Stomach (tissue), 9 donors: Measurements from ENCODE around the gene PRXL2B. TPM values are rescaled to one million over a fixed set of nuclear protein-coding genes. Genes with fewer than 3 reads are reported as not detected.

Experiments used
- DNase-seq, 2 donors: peaks; one replicate each; pipeline versions ENCODE4 v3.0.0 to v3.0.0-alpha.2; 2013 to 2019
- H3K27ac ChIP-seq, 5 donors: fragments of 200-600 bp in 4 of 5; sonication (generic) in 4 of 5; one replicate each; pipeline ENCODE4 v1.5.1; 2013 to 2019; ENCODE audit warnings: mild to moderate bottlenecking in 1 of 5, moderate library complexity in 1 of 5
- H3K27me3 ChIP-seq, 3 donors: fragments of 200-600 bp; sonication (generic); one replicate each; pipeline ENCODE4 v1.5.1; 2017 to 2019; ENCODE audit warnings: mixed run types in 1 of 3
- H3K36me3 ChIP-seq, 4 donors: fragments of 200-600 bp; sonication (generic); 1 replicate in 3 of 4; 2 replicates in 1 of 4; pipeline ENCODE4 v1.5.1; 2016 to 2019
- H3K4me1 ChIP-seq, 4 donors: fragments of 200-600 bp; sonication (generic); one replicate each; pipeline ENCODE4 v1.5.1; 2016 to 2019
- H3K4me3 ChIP-seq, 4 donors: fragments of 200-600 bp; sonication (generic) in 3 of 4; one replicate each; pipeline ENCODE4 v1.5.1; 2016 to 2019; ENCODE audit warnings: mild to moderate bottlenecking in 1 of 4
- H3K9me3 ChIP-seq, 4 donors: fragments of 200-600 bp; sonication (generic); one replicate each; pipeline ENCODE4 v1.5.1; 2016 to 2019
- CTCF ChIP-seq, 7 experiments: fragments of 450-650 bp in 4 of 7; fragments of 200-600 bp in 3 of 7; sonication (generic) in 3 of 7; IDR thresholded peaks; one replicate each; pipeline ENCODE4 v1.5.1; 2016 to 2019; ENCODE audit warnings: antibody characterized with exemption in 7 of 7, control low read depth in 2 of 7, mild to moderate bottlenecking in 1 of 7
- EP300 ChIP-seq: sonication (generic); formaldehyde crosslinking; IDR thresholded peaks from one replicate; pipeline ENCODE4 v1.6.1; 2017; ENCODE audit warnings: antibody characterized with exemption
- POLR2A ChIP-seq, 4 donors: fragments of 450-650 bp; IDR thresholded peaks; one replicate each; pipeline ENCODE4 v1.6.1; 2016; ENCODE audit warnings: antibody characterized with exemption in 4 of 4, control low read depth in 2 of 4, mild to moderate bottlenecking in 1 of 4, moderate library complexity in 1 of 4
- POLR2AphosphoS5 ChIP-seq, 3 donors: sonication (generic); formaldehyde crosslinking; IDR thresholded peaks; one replicate each; pipeline ENCODE4 v1.6.1; 2016; ENCODE audit warnings: antibody characterized with exemption in 3 of 3
- WGBS, 5 donors: extraction: QIAGEN DNeasy Blood & Tissue Kit in 3 of 5; methylation state at CpG; one replicate each; pipeline versions ENCODE4 v1.1.5 to v1.1.7; 2013 to 2018; 5-methylcytosine and 5-hydroxymethylcytosine counted together
- intact Hi-C: fragments of 100-400 bp; cut with DNase I; formaldehyde crosslinking; loops from one replicate; pipeline ENCODE4 v1.15.1; 2023; ENCODE audit warnings: low total_unique reads
- polyA plus RNA-seq, 3 donors: library from polyadenylated mRNA; stranded (reverse); fragments of 200-250 nt; gene quantifications; one replicate each; pipeline ENCODE4 v1.2.3, GENCODE V29; 2013
- total RNA-seq, 5 donors: library from RNA; depleted of rRNA; stranded (reverse); fragments of >200 nt; gene quantifications; one replicate each; pipeline versions ENCODE4 v1.1.0 to v1.2.3, GENCODE V29; 2014 to 2016
- donor health status: healthy with polysubstance abuse.
- donor health status: Bipolar disorder and iron deficiency.
- donor health status: healthy.

Gene PRXL2B
- total and polyA plus RNA-seq, 8 donors: 8.5 to 668 (median 21.0) TPM

GRCh38 chr1:2582391-2582790 is 4.2 kb upstream of the PRXL2B start:
- intact Hi-C loops: loop anchor here (10.0 kb wide), 1 partner anchor 62 kb away; no protein-coding TSS in a partner anchor
- Histone ChIP-seq H3K27ac (no peak overlapping the region), H3K9me3 (no peaks in the 10 kb centered on the region), H3K4me1 (peaks cover 23 to 49% (median 47%) of the 10 kb centered on the region in 4 donors), H3K36me3 (no peaks in the 10 kb centered on the region), H3K27me3 (peaks cover 0 to 11% (median 0%) of the 10 kb centered on the region in 3 donors), H3K4me3 (no peak overlapping the region)
- WGBS, 5 donors: 75 to 85% (median 83%) methylated on average over 7 of the region's 7 CpGs
- TF ChIP-seq EP300: no peak
- TF ChIP-seq CTCF (IDR thresholded peaks at IDR 0.05): no peak
- no peak for TF ChIP-seq POLR2AphosphoS5 (IDR thresholded peaks at IDR 0.05)
- TF ChIP-seq POLR2A (IDR thresholded peaks at IDR 0.05): no peak
- no peak for DNase-seq

DNA sequence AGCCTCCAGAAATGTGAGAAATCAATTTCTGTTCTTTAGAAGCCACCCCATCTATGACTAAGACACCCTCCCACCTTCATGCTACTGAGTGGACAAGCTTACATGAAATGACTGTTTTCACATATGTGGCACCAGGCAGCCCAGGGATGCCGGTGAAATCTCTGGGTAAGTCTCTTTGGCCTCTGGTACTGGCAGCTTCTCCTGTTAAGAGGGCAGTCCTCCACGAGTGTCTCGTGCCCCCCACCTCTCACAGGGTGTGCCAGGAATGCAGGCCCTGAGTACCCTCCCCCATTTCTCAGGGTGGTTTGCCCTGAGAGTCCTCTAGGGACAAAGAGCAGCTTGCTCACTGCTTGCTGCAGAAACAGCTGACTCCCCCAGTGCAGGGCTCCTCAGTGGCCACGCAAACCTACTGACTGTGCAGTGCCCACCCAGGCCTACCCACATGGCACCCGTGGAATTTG is 3.2 kb upstream of the PRXL2B start:
- no peaks in the 10 kb centered on the region for H3K9me3 ChIP-seq
- no peaks in the 10 kb centered on the region for H3K36me3 ChIP-seq
- TF ChIP-seq CTCF (IDR thresholded peaks at IDR 0.05) (no peak), POLR2AphosphoS5 (IDR thresholded peaks at IDR 0.05) (no peak), POLR2A (IDR thresholded peaks at IDR 0.05) (no peak), EP300 (no peak)
- peaks cover 0 to 2% (median 0%) of the 10 kb centered on the region in 3 donors for H3K27me3 ChIP-seq
- H3K4me3 ChIP-seq: no peak overlapping the region
- DNase-seq: no peak
- H3K27ac ChIP-seq: peak overlapping the region in 1 of 5 donors; percentile 99
- WGBS, 5 donors: 58 to 81% (median 62%) methylated on average over 4 to 5 of the region's 5 CpGs
- H3K4me1 ChIP-seq: peaks cover 27 to 49% (median 47%) of the 10 kb centered on the region in 4 donors
- intact Hi-C loops: loop anchor here (10.0 kb wide), 1 partner anchor 61 kb away; no protein-coding TSS in a partner anchor

DNA sequence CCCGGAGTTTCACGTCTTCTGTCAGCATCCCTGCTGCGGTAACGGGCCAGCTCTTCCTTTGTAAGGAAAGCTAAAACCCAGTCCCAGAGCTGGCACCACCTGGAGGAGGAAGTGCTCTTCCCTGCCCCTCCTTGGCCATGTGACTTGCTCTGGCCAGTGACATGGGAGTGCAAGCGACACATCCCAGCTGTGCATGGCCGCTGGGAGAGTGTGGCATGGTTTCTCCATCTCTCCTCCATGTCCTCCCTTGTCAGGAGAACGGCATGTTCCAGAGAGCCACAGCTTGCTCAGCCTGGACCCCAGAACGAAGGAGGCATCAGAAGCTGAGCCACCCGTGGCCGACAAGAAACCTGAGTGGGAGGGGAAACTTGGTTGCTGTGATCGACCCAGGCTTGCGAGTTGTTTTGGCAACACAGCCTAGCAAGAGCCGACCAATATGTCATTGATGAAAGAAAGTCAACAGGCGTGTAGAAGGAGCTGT is 2.7 kb upstream of the PRXL2B start:
- no peaks in the 10 kb centered on the region for H3K27me3 ChIP-seq
- peaks cover 28 to 49% (median 47%) of the 10 kb centered on the region in 4 donors for H3K4me1 ChIP-seq
- intact Hi-C loops: loop anchor here (10.0 kb wide), 1 partner anchor 61 kb away; no protein-coding TSS in a partner anchor
- TF ChIP-seq POLR2A (IDR thresholded peaks at IDR 0.05): no peak
- no peak for TF ChIP-seq EP300
- no peak for TF ChIP-seq CTCF (IDR thresholded peaks at IDR 0.05)
- peak in 2 of 3 donors; percentile 5 to 36 for TF ChIP-seq POLR2AphosphoS5 (IDR thresholded peaks at IDR 0.05)
- 48 to 51% (median 50%) methylated on average over 12 to 14 of the region's 14 CpGs for WGBS, 5 donors
- peak overlapping the region in 4 of 5 donors; percentile 99 to 100 (median 99) for H3K27ac ChIP-seq
- no peak overlapping the region for H3K4me3 ChIP-seq
- H3K9me3 ChIP-seq: no peaks in the 10 kb centered on the region
- DNase-seq: no peak
- H3K36me3 ChIP-seq: peaks cover 0 to 5% (median 2%) of the 10 kb centered on the region in 4 donors

- Histone ChIP-seq H3K4me3 (peak overlapping the region; percentile 80 to 95 (median 88)), H3K4me1 (peaks cover 28 to 52% (median 49%) of the 10 kb centered on the region in 4 donors), H3K36me3 (peaks cover 0 to 14% (median 9%) of the 10 kb centered on the region in 4 donors), H3K27me3 (no peaks in the 10 kb centered on the region), H3K27ac (peak overlapping the region; percentile 98 to 100 (median 99)), H3K9me3 (no peaks in the 10 kb centered on the region)
- intact Hi-C loops: loop anchor here (10.0 kb wide), 1 partner anchor 60 kb away; no protein-coding TSS in a partner anchor
- no peak for DNase-seq
- TF ChIP-seq EP300: no peak
- no peak for TF ChIP-seq POLR2A (IDR thresholded peaks at IDR 0.05)
- TF ChIP-seq CTCF (IDR thresholded peaks at IDR 0.05): no peak
- TF ChIP-seq POLR2AphosphoS5 (IDR thresholded peaks at IDR 0.05): no peak
- 35 to 45% (median 40%) methylated on average over 12 of the region's 12 CpGs for WGBS, 5 donors
Observed at GRCh38 chr1:2584686-2585317, 1.8 kb upstream of the PRXL2B start.
